Right lobe of liver (tissue), 4 donors: ENCODE results near the gene HYAL1.

Experiments
- POLR2A ChIP-seq: fragments of 450-650 bp; IDR thresholded peaks from one replicate; pipeline ENCODE4 v1.6.1; 2017; ENCODE audit warnings: antibody characterized with exemption, mild to moderate bottlenecking
- TF ChIP-seq, protein P1 (sequence below), 4 donors: fragments of 200-600 bp in 3 of 4; fragments of 450-650 bp in 1 of 4; IDR thresholded peaks; one replicate each; pipeline versions ENCODE4 v1.5.1 to v1.8.0; 2016 to 2022; ENCODE audit warnings: antibody characterized with exemption in 4 of 4, mild to moderate bottlenecking in 2 of 4
- donor health status: DM: no; HTN: no; CAD: no.
- donor health status: DM: no; HTN: no; CAD: no.
- donor health status: DM: no; HTN: yes; CAD: no.

DNA sequence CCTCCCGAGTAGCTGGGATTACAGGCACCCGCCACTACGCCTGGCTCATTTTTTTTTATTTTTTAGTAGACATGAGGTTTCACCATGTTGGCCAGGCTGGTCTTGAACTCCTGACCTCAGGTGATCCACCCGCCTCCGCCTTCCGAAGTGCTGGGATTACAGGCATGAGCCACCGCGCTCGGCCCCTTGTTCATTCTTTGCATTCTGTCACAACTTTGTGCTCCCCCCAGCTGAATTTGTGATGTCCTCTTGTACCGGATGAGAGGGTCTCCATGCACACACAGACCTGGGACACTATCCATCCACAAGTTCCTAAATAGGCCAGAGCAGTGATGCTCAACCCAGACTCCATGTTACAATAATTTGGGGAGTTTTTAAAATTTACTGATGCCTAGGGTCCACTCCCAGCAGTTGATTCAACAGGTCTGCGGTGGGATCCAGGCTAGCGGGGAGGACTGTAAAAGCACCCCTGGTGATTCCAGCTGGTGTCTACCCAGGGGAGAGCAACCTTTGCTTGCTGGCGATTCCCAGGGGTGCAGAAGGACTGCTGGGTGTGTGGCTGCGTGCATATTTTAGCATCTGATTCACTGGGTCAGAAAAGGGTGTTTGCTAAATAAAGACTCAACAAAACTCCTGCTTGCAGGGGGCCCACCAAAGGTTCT is 36.2 kb upstream of the HYAL1 start:
- TF ChIP-seq, protein P1, sequence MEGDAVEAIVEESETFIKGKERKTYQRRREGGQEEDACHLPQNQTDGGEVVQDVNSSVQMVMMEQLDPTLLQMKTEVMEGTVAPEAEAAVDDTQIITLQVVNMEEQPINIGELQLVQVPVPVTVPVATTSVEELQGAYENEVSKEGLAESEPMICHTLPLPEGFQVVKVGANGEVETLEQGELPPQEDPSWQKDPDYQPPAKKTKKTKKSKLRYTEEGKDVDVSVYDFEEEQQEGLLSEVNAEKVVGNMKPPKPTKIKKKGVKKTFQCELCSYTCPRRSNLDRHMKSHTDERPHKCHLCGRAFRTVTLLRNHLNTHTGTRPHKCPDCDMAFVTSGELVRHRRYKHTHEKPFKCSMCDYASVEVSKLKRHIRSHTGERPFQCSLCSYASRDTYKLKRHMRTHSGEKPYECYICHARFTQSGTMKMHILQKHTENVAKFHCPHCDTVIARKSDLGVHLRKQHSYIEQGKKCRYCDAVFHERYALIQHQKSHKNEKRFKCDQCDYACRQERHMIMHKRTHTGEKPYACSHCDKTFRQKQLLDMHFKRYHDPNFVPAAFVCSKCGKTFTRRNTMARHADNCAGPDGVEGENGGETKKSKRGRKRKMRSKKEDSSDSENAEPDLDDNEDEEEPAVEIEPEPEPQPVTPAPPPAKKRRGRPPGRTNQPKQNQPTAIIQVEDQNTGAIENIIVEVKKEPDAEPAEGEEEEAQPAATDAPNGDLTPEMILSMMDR (IDR thresholded peaks at IDR 0.05), result no peak
- TF ChIP-seq POLR2A, result no peak
